Choroid plexus epithelial cell (primary cell): Measurements from ENCODE around the gene PLEKHH3.

ENCODE experiments used
- DNase-seq: peaks from one replicate; pipeline ENCODE4 v3.0.0-alpha.2; 2010; ENCODE audit warnings: low read depth
- H3K4me3 ChIP-seq: 2 replicates; pipeline ENCODE4 v1.5.1; 2011; ENCODE audit warnings: low read depth, mild to moderate bottlenecking, control low read depth, low read length, moderate library complexity
- CTCF ChIP-seq: conservative IDR thresholded peaks from 2 replicates; pipeline ENCODE4 v1.5.1; 2011; ENCODE audit warnings: low read depth, mild to moderate bottlenecking, control low read depth, inconsistent platforms, low read length, moderate library complexity

Gene PLEKHH3

GRCh38 chr17:42704837-42705494 lies 28.2 kb upstream of the PLEKHH3 start:
- no peak overlapping the region for H3K4me3 ChIP-seq
- no peak for TF ChIP-seq CTCF
- DNase-seq, result no peak

GRCh38 chr17:42704490-42704836 lies 27.7 kb upstream of the PLEKHH3 start:
- no peak overlapping the region for H3K4me3 ChIP-seq
- no peak for TF ChIP-seq CTCF

GRCh38 chr17:42702446-42702845 lies 25.7 kb upstream of the PLEKHH3 start:
- no peak overlapping the region for H3K4me3 ChIP-seq
- no peak for TF ChIP-seq CTCF

More at GRCh38 chr17:42704490-42704836, 27.7 kb upstream of the PLEKHH3 start:
- no peak for DNase-seq

GRCh38 chr17:42700586-42701289 lies 23.9 kb upstream of the PLEKHH3 start:
- TF ChIP-seq CTCF, result no peak
- no peak overlapping the region for H3K4me3 ChIP-seq
- DNase-seq, result no peak

More at GRCh38 chr17:42702446-42702845, 25.7 kb upstream of the PLEKHH3 start:
- no peak for DNase-seq

GRCh38 chr17:42699415-42699740 lies 22.6 kb upstream of the PLEKHH3 start:
- no peak overlapping the region for H3K4me3 ChIP-seq
- no peak for DNase-seq
- no peak for TF ChIP-seq CTCF

- TF ChIP-seq CTCF, result no peak
- H3K4me3 ChIP-seq, result no peak overlapping the region
- DNase-seq, result peak; percentile 41
Measured at GRCh38 chr17:42698736-42699414, 22.1 kb upstream of the PLEKHH3 start.
